Uterus (tissue), 2 donors: ENCODE data around the gene C1QTNF9B.

Experiments
- CTCF ChIP-seq, 4 experiments: fragments of 200-600 bp in 2 of 4; fragments of 450-650 bp in 2 of 4; sonication (generic) in 2 of 4; IDR thresholded peaks; one replicate each; pipeline ENCODE4 v1.5.1; 2016 to 2019; ENCODE audit warnings: antibody characterized with exemption in 4 of 4, mild to moderate bottlenecking in 2 of 4, moderate library complexity in 1 of 4
- POLR2A ChIP-seq, 2 donors: fragments of 450-650 bp; IDR thresholded peaks; one replicate each; pipeline ENCODE4 v1.6.1; 2016; ENCODE audit warnings: antibody characterized with exemption in 2 of 2, mild to moderate bottlenecking in 1 of 2, moderate library complexity in 1 of 2

DNA sequence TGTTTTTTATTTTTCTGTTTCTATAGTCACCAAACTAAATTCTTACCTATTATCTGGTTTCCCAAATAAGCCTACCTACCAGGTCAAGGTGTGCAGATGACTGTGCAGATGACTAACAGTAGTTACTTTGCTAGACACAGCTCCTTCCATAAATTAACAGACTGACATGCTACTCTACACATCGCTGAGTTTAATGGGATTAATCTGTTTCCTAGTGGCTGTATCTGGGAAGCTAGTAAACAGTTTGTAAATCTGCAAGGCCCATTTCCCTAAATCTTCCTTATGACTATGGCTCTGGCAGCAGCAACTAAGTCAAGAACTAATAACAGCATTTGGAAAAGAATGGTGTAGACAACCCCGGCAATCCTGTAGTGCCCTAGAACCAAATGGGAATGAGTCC lies 36.0 kb downstream of the C1QTNF9B start:
- no peak for TF ChIP-seq CTCF (IDR thresholded peaks at IDR 0.05)
- TF ChIP-seq POLR2A (IDR thresholded peaks at IDR 0.05), result no peak
